HG03558 (cell line): ENCODE results near the gene ZNF846.
"Not testable (repeated sequence)": the region's sequence is repeated elsewhere in the genome, so short reads cannot be mapped to it uniquely, and the experiment has no call there.

ENCODE experiments used
- ATAC-seq: cut with Tn5 transposase; IDR thresholded peaks from one replicate; pipeline ENCODE4 v1.9.1; 2021; ENCODE audit warnings: moderate number of reproducible peaks; ENCODE audit not compliant: unreplicated experiment; ENCODE audit errors: extremely low read depth

The ZNF846 gene

GRCh38 chr19:9785367-9786331, 17.1 kb upstream of the ZNF846 start:
- no peak for ATAC-seq

GRCh38 chr19:9784163-9784496, 15.6 kb upstream of the ZNF846 start:
- ATAC-seq = not testable (repeated sequence)

GRCh38 chr19:9782338-9782737, 13.8 kb upstream of the ZNF846 start:
- no peak for ATAC-seq

- ATAC-seq = no peak
Observed at GRCh38 chr19:9757544-9758501, 10.7 kb downstream of the ZNF846 start.

- no peak for ATAC-seq
Observed at GRCh38 chr19:9752701-9753443, 15.7 kb downstream of the ZNF846 start.

- no peak for ATAC-seq
Observed at GRCh38 chr19:9751446-9751845, 17.1 kb downstream of the ZNF846 start.

- no peak for ATAC-seq
Observed at GRCh38 chr19:9741476-9742171, 26.9 kb downstream of the ZNF846 start.

- ATAC-seq = no peak
Observed at GRCh38 chr19:9735986-9736385, 32.6 kb downstream of the ZNF846 start.

GRCh38 chr19:9730056-9730455, 38.5 kb downstream of the ZNF846 start:
- ATAC-seq = not testable (repeated sequence)

GRCh38 chr19:9729162-9729561, 39.4 kb downstream of the ZNF846 start:
- no peak for ATAC-seq

- ATAC-seq = no peak
Observed at GRCh38 chr19:9727644-9728043, 40.9 kb downstream of the ZNF846 start.

GRCh38 chr19:9725508-9726201, 42.9 kb downstream of the ZNF846 start:
- not testable (repeated sequence) for ATAC-seq

- ATAC-seq = no peak
Observed at GRCh38 chr19:9724157-9724556, 44.4 kb downstream of the ZNF846 start.

- ATAC-seq = no peak
Observed at GRCh38 chr19:9721861-9722260, 46.7 kb downstream of the ZNF846 start.

GRCh38 chr19:9720541-9720940, 48.0 kb downstream of the ZNF846 start:
- ATAC-seq = no peak

- no peak for ATAC-seq
Observed at GRCh38 chr19:9711815-9712214, 56.7 kb downstream of the ZNF846 start.

- no peak for ATAC-seq
Observed at GRCh38 chr19:9709305-9709704, 59.2 kb downstream of the ZNF846 start.

- ATAC-seq = no peak
Observed at GRCh38 chr19:9705836-9706235, 62.7 kb downstream of the ZNF846 start.

GRCh38 chr19:9702186-9702585, 66.4 kb downstream of the ZNF846 start:
- no peak for ATAC-seq
